Measurements from ENCODE around the gene KIF2C. TPM values are rescaled to one million over a fixed set of nuclear protein-coding genes. Genes with fewer than 3 reads are reported as not detected.
"Not testable (repeated sequence)": the region's sequence is repeated elsewhere in the genome, so short reads cannot be mapped to it uniquely, and the experiment has no call there.

KIF2C gene
- total RNA-seq, 1 donor from 2014 or later, result 0.87 TPM

GRCh38 chr1:44743211-44743610, 3.6 kb downstream of the KIF2C start:
- DNase-seq (ENCODE audit: missing footprints), result no peak
- ATAC-seq, result no peak
- intact Hi-C loops (cut with DNase I), result no loop called here

DNA sequence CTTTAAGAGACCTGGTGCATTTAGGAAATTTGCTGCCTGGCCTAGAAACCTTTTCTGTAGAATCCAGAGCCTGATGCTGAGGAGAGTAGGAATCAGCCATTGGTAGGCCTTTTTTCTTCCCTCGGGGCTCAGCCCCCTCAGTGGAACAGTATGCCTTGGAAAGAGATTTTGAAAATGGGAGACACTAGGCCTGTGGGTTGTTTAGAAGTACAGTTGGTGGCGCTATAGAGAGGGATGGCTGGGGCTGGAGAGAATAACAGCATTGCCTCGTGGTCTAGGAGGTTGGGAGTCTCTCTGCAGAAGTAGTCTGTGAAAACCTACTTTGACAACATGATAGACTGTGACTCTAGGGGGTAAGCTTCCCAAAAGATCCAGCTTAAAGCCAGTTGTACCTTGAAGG, 8.2 kb downstream of the KIF2C start:
- DNase-seq (ENCODE audit: missing footprints) (no peak), ATAC-seq (no peak)
- intact Hi-C loops (cut with DNase I), result no loop called here

GRCh38 chr1:44757420-44757819, 17.8 kb downstream of the KIF2C start:
- intact Hi-C loops (cut with DNase I), result no loop called here
- no peak for ATAC-seq
- no peak for DNase-seq (ENCODE audit: missing footprints)

DNA sequence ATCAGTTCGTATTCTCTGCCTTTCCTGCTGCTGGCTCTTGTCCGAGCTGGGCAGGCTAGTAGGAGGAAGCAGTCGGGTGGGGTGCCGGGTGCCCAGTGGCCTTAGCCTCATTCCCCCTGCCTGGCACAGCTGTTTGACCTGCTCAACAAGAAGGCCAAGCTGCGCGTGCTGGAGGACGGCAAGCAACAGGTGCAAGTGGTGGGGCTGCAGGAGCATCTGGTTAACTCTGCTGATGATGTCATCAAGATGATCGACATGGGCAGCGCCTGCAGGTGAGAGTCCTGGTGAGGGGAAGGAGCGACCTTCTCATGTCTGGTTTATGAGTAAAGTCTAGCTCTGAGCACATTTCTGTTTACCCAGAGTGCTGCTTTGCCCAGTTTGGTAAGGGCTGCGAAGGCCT, 19.4 kb downstream of the KIF2C start:
- DNase-seq (ENCODE audit: missing footprints), result no peak
- intact Hi-C loops (cut with DNase I), result no loop called here

DNA sequence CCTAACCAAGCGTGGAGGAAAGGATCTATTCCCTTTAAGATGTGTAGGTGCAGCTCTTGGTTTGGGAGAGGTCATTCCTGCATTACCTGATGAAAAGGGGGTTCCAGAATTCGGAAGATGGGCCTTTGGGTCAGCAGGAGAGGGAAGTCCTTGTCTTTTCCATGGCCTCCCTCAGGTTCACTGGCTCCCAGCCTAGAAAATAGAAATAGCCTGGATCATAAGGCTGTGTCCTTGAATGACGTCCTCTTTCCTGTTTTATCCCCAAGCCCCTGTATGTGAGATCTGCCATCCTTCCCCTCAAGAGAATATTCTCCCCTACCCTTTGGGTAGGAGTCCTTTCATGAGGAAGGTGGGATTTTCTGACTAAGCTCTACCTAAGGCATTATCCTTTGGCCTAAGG, 21.2 kb downstream of the KIF2C start:
- intact Hi-C loops (cut with DNase I), result no loop called here
- ATAC-seq, result no peak
- no peak for DNase-seq (ENCODE audit: missing footprints)

More for the DNA sequence above, 19.4 kb downstream of the KIF2C start:
- ATAC-seq, result no peak

DNA sequence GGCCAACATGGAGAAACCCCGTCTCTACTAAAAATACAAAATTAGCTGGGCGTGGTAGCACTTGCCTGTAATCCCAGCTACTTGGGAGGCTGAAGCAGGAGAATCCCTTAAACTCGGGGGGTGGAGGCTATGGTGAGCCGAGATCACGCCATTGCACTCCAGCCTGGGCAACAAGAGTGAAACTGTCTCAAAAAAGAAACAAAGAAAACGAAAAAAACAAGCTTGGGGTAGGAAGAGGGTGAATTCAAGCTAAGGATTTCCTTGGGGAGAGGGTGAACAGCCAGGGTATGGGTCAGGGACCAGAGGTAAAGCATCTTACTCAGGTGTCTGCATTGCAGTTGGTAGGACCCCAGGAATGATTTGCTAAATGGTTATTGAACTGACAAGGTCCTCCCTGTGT, 26.8 kb downstream of the KIF2C start:
- DNase-seq (ENCODE audit: missing footprints); intact Hi-C loops (cut with DNase I); ATAC-seq: not testable (repeated sequence)

DNA sequence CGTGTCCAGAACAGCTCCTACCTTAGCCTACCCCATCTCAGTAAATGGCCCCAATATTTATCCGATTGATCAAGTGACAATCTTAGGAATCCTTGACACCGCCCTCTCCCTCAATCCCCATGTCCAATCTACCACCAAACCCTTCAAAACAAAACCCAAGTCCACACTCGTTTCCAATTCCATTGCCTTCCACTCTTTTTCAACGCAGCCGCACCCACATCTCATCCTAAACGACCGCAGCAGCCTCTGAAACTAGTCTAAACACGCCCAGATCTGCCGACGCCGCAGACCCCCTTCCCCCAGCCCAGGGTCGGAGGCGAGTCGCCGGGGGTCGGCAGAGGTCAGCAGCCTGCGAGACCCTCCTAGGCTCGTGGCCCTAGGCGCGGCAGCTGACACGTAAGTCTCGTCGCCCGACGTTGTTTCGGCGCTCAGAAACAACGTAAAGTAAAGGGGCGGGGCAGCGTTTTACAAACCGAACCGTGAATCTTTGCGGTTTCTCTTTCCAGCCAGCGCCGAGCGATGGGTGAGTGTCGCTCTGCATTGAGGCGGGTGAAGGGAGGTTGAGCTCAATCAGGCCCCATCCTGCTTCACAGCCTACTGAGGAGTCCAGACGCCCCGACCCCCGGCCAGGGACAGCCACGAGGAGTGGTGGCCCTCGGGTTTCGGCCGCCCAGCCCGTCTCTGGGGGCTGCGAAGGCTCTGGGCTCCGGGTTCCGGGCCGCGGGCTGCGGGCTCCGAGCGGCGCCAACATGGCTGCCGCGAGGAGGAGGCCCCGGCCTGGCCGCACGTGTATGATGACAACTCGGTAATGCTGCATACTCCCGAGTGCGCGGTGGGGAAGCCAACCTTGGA, 35.7 kb downstream of the KIF2C start, which contains the start of gene RPS8:
TSS of gene RPS8 (plus strand) at position 463 of the 852 bp plus-strand sequence. CDS start at position 520, 57 bp downstream.
- intact Hi-C loops (cut with DNase I), result loop anchor here (2.0 to 5.0 kb wide), 2 partner anchors 37 to 232 kb away; partner anchors contain the start of gene KIF2C
- ATAC-seq (peak; percentile 94), DNase-seq (ENCODE audit: missing footprints) (peak; percentile 96)

DNA sequence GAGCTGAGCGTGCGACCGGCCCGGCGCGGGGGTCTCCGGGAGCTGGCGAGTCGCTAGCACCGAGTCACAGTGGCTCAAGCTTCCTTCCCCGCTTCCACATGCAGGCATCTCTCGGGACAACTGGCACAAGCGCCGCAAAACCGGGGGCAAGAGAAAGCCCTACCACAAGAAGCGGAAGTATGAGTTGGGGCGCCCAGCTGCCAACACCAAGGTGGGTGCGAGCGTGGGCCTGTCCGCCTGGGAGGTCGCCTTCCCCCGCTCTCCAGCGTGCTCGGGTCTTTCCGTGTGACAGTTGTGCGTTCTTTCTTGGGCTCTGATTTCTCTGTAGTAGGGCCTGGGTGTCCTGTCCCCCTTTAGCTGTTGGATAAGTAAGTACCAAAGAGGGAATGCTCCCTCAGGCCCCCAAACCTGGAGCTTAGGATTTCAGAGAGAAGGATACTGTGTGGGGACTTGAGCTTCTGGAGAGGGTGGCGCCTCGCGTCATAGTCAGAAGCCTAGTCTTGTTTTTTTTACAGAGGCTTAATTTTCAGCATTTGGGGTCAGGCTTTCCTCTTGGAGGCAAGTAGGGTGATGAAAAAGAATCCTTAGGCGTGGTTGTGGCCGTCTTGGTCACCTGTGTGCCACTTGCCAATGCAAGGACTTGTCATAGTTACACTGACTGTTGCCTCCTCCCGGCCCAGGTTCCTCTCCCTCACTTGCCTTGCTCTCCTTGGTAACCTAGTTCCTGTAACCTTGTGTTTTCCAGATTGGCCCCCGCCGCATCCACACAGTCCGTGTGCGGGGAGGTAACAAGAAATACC, 36.5 kb downstream of the KIF2C start:
- intact Hi-C loops (cut with DNase I), result loop anchor here (2.0 to 5.0 kb wide), 2 partner anchors 37 to 231 kb away; partner anchors contain the start of gene KIF2C
- ATAC-seq, result no peak
- DNase-seq (ENCODE audit: missing footprints), result no peak

DNA sequence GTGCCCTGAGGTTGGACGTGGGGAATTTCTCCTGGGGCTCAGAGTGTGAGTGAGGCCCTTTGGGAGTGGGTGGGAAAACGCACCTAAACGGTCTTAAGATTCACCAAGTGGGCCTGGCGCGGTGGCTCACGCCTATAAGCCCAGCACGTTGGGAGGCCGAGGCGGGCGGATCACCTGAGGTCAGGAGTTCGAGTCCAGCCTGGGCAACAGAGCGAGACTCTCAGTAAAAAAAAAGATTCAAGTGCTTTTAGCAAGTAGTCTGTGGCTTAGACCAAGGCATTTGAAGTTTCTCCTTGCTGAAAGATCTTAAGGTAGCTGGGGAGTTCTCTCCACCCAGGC, 37.1 kb downstream of the KIF2C start:
- intact Hi-C loops (cut with DNase I), result loop anchor here (5.0 kb wide), 1 partner anchor 231 kb away; no protein-coding TSS in a partner anchor
- ATAC-seq (no peak), DNase-seq (ENCODE audit: missing footprints) (no peak)

DNA sequence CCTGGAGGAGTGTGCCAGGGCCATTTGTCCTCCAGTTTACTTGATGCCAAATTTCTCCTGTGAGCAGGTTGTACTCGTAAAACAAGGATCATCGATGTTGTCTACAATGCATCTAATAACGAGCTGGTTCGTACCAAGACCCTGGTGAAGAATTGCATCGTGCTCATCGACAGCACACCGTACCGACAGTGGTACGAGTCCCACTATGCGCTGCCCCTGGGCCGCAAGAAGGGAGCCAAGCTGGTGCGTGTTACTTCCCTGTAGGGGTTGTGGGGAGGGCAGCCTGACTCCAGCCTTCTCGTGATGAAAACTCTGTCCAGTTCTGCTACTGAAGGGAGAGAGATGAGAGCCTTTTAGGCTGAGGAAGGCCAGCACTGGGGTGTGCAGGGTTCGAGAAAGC, 37.9 kb downstream of the KIF2C start:
- intact Hi-C loops (cut with DNase I), result loop anchor here (5.0 kb wide), 1 partner anchor 230 kb away; no protein-coding TSS in a partner anchor
- ATAC-seq (no peak), DNase-seq (ENCODE audit: missing footprints) (no peak)

DNA sequence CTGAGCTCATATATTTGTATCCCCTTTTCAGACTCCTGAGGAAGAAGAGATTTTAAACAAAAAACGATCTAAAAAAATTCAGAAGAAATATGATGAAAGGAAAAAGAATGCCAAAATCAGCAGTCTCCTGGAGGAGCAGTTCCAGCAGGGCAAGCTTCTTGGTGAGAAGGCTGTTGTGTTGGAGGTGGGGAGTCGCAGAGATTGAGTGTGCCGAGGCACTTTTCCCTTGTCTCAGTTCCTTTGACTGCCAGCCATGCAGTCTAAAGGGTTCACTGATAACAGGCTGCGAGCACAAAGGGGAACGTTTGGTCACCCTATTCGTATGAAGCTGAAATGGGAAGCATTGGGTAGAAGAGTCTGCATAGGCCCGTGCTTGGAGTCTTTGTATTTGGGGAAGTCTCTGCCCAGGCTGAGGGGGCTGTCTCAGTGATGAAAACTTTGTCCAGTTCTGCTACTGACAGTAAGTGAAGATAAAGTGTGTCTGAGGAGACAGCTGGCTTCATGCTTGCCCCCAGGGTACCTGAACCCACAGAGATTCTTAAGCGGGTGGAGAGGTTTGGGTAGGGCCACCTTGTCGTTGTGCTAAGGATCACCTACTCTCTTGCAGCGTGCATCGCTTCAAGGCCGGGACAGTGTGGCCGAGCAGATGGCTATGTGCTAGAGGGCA, 38.5 kb downstream of the KIF2C start:
- ATAC-seq, result no peak
- DNase-seq (ENCODE audit: missing footprints), result no peak
- intact Hi-C loops (cut with DNase I), result loop anchor here (5.0 kb wide), 1 partner anchor 229 kb away; no protein-coding TSS in a partner anchor

- DNase-seq (ENCODE audit: missing footprints) (no peak), ATAC-seq (no peak)
- intact Hi-C loops (cut with DNase I), result loop anchor here (5.0 kb wide), 1 partner anchor 228 kb away; no protein-coding TSS in a partner anchor
These were observed 39.3 kb downstream of the KIF2C start for GRCh38 chr1:44778705-44779576.

DNA sequence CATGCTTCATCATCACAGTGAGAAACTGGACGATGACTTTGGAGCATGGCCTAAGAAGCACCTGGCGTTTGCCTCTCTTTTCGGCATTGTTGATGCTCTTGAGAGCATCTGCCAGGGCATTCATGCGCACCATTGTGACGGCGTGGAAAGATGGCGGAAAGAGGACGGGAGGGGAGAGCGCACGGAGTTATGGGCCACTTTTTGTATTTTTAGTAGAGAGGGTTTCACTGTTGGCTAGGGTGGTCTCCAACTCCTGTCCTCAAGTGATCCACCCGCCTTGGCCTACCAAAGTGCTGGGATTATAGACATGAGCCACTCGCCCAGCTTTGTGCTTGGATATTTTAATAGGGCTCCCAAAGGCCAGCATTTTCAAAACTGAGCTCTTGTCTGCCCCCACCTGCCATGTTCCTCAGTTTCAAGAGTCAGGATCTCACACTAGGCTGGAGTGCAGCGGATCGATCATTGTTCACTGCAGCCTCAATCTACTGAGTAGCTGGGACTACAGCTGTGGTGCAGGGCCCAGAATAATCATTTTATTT, 41.0 kb downstream of the KIF2C start:
- no peak for DNase-seq (ENCODE audit: missing footprints)
- no peak for ATAC-seq
- intact Hi-C loops (cut with DNase I), result no loop called here

GRCh38 chr1:44783697-44784093, 44.1 kb downstream of the KIF2C start:
- intact Hi-C loops (cut with DNase I), result no loop called here
- DNase-seq (ENCODE audit: missing footprints) (no peak), ATAC-seq (no peak)

GRCh38 chr1:44784094-44785028, 44.7 kb downstream of the KIF2C start:
- intact Hi-C loops (cut with DNase I), result no loop called here
- peak; percentile 38 for ATAC-seq
- no peak for DNase-seq (ENCODE audit: missing footprints)

DNA sequence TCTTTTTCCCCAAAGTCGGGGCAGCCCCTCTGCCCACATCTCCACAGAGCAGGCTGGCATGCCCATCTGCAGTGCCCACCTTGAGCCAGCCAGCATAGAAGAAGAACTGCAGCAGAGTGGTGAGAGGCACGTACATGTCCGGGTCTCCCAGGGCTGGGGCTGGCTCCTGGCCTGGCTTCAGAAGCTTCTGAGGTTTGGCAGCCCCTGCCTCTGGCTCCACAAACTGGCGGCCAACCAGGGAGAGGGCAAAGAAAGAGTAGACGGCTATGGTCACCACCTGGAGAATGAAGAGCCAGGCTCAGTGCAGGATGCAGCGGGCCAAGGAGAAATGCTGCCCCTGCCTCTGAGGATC, 45.4 kb downstream of the KIF2C start:
- DNase-seq (ENCODE audit: missing footprints), result no peak
- no peak for ATAC-seq
- intact Hi-C loops (cut with DNase I), result no loop called here
